ENCODE data around the gene BOK.

The BOK gene

GRCh38 chr2:241538838-241539615 lies 19.5 kb upstream of the BOK start:
- DNase-seq (ENCODE audit: low spot score): peak; percentile 3

DNA sequence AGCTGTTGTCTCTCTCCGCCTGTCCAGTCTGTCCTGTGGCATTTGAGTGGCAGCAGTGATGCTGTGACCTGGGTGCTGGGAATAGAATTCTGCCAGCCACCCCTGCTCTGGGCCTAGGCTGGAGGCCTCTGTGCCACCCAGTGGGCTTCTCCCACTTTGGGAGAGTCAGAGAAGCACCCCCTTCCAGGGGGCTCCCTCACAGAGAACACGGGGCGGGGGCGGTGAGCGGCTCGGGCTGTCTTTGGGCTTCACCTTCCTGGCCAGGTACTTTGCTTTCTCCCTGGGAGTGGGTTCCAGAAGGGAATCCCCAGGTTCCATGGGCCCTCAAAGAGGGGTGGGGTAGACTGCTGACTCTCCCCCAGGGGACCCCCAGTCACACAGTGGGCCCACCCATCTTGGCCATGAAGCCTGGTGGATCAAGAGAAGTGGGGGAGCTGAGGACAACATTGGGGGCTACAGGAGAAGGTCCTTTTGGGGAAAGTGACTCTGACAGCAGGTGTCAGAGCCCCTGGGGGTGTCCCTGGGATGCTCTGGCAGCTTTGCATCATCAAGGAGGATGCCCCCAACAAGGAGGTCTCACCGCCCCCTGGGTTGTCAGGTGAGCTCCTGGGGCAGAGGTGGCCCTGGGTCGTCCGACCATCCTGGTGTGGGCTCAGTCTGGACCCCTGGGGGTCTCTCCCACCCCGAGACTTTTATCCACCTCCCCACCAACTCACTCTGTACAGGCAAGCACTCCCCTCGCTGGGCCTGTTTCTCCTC lies 18.8 kb upstream of the BOK start:
- DNase-seq (ENCODE audit: low spot score): peak; percentile 4

GRCh38 chr2:241540401-241540770 lies 18.2 kb upstream of the BOK start:
- peak; percentile 35 for DNase-seq (ENCODE audit: low spot score)

GRCh38 chr2:241540771-241541561 lies 17.6 kb upstream of the BOK start:
- peak; percentile 92 for DNase-seq (ENCODE audit: low spot score)

DNA sequence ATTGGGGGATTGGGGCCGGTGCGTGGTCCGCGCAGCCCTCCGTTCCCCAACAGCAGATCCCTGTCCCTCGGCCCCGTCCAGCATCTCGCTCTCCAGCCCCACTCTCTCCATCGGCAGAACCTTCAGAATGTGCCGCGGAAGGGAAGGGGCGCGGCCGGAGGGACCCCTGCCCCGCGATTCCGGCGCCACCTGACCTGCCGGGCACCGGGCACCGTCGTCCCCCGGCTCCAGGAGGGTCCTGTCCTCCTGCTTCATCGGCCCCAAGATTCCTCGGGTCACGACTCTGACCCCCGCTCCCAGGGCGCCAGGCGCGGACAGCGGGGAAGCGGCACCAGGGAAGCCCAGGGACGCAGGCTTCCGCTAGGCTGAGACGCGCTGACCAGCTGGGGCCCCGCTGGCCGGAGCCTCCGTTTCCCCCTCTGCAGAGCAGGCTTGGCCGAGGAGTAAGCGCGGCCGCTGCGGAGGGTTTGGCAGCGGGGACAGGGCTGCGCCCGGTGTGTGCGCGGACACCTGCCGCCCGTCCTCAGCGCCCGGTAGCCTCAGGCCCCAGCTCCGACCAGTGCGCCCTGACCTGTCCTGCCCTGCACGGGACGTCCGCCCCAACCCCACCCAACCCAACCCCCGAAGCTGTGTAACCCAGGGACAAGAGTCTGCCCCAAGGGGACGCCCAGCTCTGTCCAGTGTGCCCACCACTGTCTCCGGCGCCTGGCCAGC lies 16.8 kb upstream of the BOK start:
- peak; percentile 31 for DNase-seq (ENCODE audit: low spot score)

DNA sequence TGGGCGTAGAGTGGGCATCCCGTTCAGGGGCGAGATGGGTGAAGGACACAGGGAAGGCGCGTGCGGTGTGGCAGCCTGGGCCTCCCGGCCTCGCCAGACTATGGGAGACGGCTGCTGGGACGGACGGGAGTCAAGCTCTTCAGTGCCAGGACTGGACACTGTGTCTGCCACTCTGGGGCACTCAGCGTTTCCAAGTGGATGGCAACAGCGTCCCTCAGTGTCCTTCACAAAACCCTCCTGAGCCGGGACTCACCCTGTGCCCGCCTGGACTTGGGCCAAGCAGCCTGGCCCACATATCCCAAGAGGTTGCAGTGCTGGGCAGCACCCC lies 16.3 kb upstream of the BOK start:
- DNase-seq (ENCODE audit: low spot score): no peak

- peak; percentile 85 for DNase-seq (ENCODE audit: low spot score)
Measured at GRCh38 chr2:241545106-241545505, 13.4 kb upstream of the BOK start.

DNA sequence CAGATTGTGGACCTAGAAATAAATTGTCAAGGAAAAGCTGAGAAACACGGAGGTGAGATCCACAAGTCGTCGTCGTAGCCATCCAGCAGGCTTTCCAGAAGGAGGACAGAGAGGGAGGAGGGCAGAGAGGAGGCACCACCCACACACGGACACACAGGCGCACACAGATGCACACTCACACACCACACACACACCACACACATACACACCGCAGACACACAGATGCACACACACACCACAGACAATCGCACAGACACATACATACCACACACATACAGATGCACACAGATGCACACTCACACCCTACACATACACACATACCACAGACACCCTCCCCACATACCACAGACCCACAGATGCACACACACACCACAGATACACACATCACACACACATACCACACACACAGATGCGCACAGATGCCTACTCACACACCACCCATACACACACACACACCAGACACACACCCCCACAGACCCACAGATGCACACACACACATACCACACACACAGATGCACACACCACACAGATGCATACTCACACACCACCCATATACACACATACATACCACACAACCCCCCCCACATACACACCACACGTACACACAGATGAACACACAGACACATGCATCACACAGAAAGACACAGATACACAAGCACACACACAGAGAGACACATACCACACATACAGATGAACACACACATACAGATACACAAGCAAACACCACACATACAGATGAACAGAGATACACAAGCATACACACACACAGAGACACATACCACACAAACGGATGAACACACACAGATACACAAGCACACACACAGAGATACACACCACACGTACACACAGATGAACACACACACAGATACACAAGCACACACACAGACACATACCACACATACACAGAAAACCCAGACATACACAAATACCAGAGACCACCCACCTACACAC lies 12.7 kb upstream of the BOK start:
- no peak for DNase-seq (ENCODE audit: low spot score)

- DNase-seq (ENCODE audit: low spot score): peak; percentile 87
Measured at GRCh38 chr2:241546771-241547498, 11.6 kb upstream of the BOK start.

DNA sequence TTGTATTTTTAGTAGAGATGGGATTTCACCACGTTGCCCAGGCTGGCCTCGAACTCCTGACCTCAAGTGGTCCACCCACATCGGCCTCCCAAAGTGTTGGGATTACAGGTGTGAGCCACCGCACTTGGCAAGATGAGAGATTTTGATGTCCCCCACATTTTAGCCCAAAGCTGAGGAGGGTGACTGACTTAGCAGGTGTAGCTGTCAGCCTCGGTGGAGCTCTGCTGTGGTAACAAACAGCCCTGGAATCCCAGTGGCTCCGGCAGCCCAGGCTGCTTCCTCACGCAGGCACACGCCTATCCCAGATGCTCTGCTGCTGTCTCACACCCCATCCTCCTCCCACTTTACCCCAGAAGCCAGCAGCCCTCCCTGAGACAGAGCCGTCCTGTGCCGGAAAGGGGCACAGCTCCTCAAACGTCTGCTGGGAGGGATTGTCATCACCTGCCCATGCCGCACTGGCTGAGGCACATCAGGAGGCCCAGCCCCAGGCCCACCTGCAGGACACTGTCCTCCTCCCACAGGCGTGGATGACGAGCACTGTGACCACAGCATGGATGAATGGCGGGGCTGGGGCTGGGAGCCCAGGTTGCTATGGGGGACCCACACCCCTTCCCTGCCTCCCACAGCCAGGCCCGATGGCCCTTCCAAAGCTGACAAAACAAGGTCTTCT lies 10.6 kb upstream of the BOK start:
- DNase-seq (ENCODE audit: low spot score): no peak

- DNase-seq (ENCODE audit: low spot score): no peak
Measured at GRCh38 chr2:241548451-241548835, 10.1 kb upstream of the BOK start.

- DNase-seq (ENCODE audit: low spot score): no peak
Measured at GRCh38 chr2:241550616-241551580, 7.6 kb upstream of the BOK start.

GRCh38 chr2:241551599-241551997 lies 6.9 kb upstream of the BOK start:
- no peak for DNase-seq (ENCODE audit: low spot score)

DNA sequence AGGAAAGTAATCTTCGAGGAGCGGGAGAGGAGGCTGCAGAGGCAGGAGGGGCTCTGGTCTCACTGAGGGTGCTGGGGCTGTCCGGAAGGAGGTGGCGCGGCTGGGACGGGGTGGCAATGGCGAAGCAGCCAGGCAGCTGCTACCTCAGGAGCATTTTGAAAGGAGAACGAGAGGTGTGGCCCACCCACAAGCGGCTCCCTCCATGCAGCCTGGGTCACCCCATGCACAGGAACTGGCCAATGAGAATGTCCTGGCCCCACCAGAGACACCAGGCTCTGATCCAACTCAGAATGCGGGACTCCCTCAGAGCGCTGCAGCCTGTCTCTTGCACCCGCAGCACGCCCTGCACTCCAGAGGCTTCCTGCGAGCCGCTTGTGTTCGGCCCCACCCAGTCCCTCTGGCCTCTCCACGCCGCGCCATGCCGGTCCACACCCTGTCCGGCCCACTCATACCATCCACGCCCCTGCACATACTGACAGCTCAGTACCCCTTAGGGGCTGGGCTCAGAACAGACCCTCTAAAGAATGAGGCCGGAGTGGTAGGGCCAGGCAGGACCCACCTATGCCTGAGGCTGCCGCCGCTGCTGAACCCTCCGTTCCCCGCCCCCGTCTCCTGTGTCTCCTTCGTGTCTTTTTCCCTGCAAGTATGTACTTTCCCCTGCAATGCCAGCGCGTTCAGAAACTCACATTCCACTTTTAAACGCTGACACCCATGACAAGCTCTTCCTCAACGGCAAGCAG lies 6.4 kb upstream of the BOK start:
- no peak for DNase-seq (ENCODE audit: low spot score)

- no peak for DNase-seq (ENCODE audit: low spot score)
Measured at GRCh38 chr2:241553512-241553830, 5.1 kb upstream of the BOK start.

- no peak for DNase-seq (ENCODE audit: low spot score)
Measured at GRCh38 chr2:241553981-241554380, 4.6 kb upstream of the BOK start.

GRCh38 chr2:241554610-241555322 lies 3.8 kb upstream of the BOK start:
- DNase-seq (ENCODE audit: low spot score): no peak

Data from AG08396 (cell line).